ENCODE measurements around the gene STK17B. TPM values are rescaled to one million over a fixed set of nuclear protein-coding genes. Genes with fewer than 3 reads are reported as not detected.

The STK17B gene
- total RNA-seq (2022; extraction: Qiagen RNA extraction), result 8.4 to 11.8 TPM (median 9.5 TPM) in 5 replicates

DNA sequence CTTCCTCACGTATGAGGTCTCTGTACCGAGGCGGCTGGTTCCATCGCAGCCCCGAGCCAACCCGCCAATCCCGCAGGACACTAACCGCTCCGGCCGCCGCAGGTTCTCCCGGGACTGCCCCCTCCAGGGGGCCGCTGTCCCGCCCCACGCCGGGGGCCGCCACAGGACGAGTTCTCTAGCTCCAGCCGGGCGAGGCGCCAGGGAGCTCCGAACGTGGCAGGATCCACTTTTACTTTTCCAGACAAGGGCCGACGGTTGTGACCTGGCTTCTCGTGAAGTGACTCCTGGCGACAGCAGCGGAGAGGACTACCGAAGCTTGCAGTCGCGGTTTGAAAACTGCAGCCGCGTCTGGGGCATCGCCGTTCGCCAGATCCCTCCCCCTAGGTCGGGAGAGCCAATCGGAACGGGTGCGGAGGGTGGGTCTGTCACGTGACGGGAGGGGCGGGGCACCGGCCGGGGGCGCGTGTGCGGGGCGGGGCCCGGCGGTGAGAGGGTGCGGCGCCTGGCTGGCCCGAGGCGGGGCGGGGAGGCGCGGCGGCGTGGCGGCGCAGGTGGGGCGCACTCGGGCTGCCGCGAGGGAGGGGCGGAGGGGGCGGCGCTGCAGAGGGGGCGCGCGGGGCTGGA lies at the start of gene STK17B:
STK17B (minus strand) TSS at position 331 of the 624 bp plus-strand sequence. CDS start 8,195 bp downstream, outside the sequence.

Other genes with a start within 250 kb of the STK17B start
- gene DNAH7, start 102.7 kb downstream of the STK17B start, total RNA-seq (2022; extraction: Qiagen RNA extraction), result 0.66 to 1.6 TPM (median 0.91 TPM) in 5 replicates